Measurements from ENCODE around the gene CAPN10. TPM values are rescaled to one million over a fixed set of nuclear protein-coding genes. Genes with fewer than 3 reads are reported as not detected.
"Not testable (repeated sequence)": the region's sequence is repeated elsewhere in the genome, so short reads cannot be mapped to it uniquely, and the experiment has no call there.

The CAPN10 gene
- total RNA-seq, result 10 to 100 TPM in 1 of 4 donors, 1 to 10 TPM in 3; 6.8 to 12.2 (median 7.5) TPM

- Histone ChIP-seq H3K4me3 (peak within 1 kb of the TSS; percentile 74 to 98 (median 92)), H3K9me3 (no peaks in the 10 kb centered on the region), H3K27ac (peak within 1 kb of the TSS; percentile 91 to 98 (median 96)), H3K36me3 (peaks cover 0 to 4% of the 10 kb centered on the region in 2 donors), H3K27me3 (no peaks in the 10 kb centered on the region), H3K4me1 (peaks cover 32 to 35% of the 10 kb centered on the region in 2 donors)
- peak; percentile 93 to 95 for ATAC-seq
- TF ChIP-seq CTCF (IDR thresholded peaks at IDR 0.05 in 4 of 5, conservative IDR thresholded peaks at IDR 0.05 in 1 of 5) (peak in 2 of 5 experiments; percentile 43 to 54), POLR2A (IDR thresholded peaks at IDR 0.05) (peak; percentile 80 to 83)
- intact Hi-C loops (cut with DNase I; ENCODE audit: low total_unique reads), result loop anchor here (1.0 to 10.0 kb wide), 6 partner anchors 20 to 1048 kb away; partner anchors contain the start of genes ATG4B, DUSP28, NDUFA10 and SNED1
- in situ Hi-C loops (cut with MboI; ENCODE audit: low sequenced_read_pairs in 4 of 4), result no loop called here
- peak; percentile 98 to 99 for DNase-seq
Observed at GRCh38 chr2:240586198-240586918, at the start of gene CAPN10. Gene CAPN10, plus strand, starts transcription at chr2:240586734. Its CDS starts 178 bp downstream, at chr2:240586912.

DNA sequence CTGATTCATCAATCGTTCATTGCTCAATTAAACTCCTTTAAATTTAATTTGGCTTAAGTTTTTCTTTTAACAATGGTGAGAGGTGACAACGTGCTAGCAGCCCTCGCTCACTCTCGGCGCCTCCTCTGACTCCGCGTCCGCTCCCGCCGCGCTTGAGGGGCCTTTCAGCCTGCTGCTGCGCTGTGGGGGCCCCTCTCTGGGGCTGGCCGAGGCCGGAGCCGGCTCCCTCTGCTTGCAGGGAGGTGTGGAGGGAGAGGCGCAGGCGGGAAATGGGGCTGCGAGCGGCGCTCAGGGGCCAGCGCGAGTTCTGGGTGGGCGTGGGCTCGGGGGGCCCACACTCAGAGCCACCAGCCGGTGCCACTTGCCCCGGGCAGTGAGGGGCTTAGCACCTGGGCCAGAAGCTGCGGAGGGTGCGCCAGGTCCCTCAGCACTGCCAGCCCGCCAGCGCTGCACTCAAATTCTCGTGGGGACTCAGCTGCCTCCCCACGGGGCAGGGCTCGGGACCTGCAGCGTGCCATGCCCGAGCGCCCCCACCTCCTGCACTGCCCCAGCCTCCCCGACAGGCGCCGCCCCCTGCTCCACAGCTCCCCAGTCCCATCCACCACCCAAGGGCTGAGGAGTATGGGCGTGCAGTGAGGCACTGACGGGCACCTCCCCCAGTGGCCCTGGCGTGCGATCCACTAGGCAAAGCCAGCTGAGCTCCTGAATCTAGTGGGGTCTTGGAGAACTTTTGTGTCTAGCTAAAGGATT is 48.3 kb upstream of the CAPN10 start:
- no peak for DNase-seq
- intact Hi-C loops (cut with DNase I; ENCODE audit: low total_unique reads) (no loop called here), in situ Hi-C loops (cut with MboI; ENCODE audit: low sequenced_read_pairs in 4 of 4) (no loop called here)
- H3K9me3 ChIP-seq, result no peaks in the 10 kb centered on the region
- no peak for TF ChIP-seq POLR2A (IDR thresholded peaks at IDR 0.05)
- TF ChIP-seq CTCF (IDR thresholded peaks at IDR 0.05 in 4 of 5, conservative IDR thresholded peaks at IDR 0.05 in 1 of 5), result no peak
- H3K4me3 ChIP-seq, result no peak overlapping the region
- no peaks in the 10 kb centered on the region for H3K4me1 ChIP-seq
- no peak for ATAC-seq
- H3K27ac ChIP-seq, result no peak overlapping the region
- no peaks in the 10 kb centered on the region for H3K27me3 ChIP-seq
- H3K36me3 ChIP-seq, result peaks cover 0 to 15% of the 10 kb centered on the region in 2 donors

GRCh38 chr2:240539101-240539500 is 47.4 kb upstream of the CAPN10 start:
- H3K9me3 ChIP-seq; DNase-seq; H3K4me3 ChIP-seq; H3K4me1 ChIP-seq; H3K27me3 ChIP-seq; H3K27ac ChIP-seq; in situ Hi-C loops (cut with MboI; ENCODE audit: low sequenced_read_pairs in 4 of 4); ATAC-seq; intact Hi-C loops (cut with DNase I; ENCODE audit: low total_unique reads): not testable (repeated sequence)
- peaks cover 0 to 15% of the 10 kb centered on the region in 2 donors for H3K36me3 ChIP-seq

DNA sequence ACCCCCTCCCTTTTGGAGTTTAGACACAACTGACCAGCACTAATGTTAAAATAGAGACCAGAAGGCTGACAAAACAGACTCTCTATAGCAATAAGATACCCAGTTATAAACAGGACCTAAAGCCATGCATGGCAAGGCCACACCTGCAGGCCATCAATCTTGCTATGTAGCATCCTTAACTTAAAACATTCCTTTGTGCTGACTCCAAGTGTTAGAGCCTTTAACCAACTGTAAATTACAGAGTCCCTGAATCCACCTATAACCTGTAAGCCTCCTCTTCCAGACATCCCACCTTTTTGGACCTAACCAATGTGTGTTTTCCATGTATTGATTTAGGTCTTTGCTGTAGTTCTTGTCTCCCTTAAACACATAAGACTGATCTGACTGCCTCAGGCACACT is 46.6 kb upstream of the CAPN10 start:
- Histone ChIP-seq H3K9me3 (no peaks in the 10 kb centered on the region), H3K27me3 (no peaks in the 10 kb centered on the region), H3K27ac (no peak overlapping the region), H3K4me3 (no peak overlapping the region), H3K36me3 (peaks cover 0 to 15% of the 10 kb centered on the region in 2 donors), H3K4me1 (no peaks in the 10 kb centered on the region)
- ATAC-seq, result no peak
- intact Hi-C loops (cut with DNase I; ENCODE audit: low total_unique reads), result no loop called here
- no peak for TF ChIP-seq CTCF (IDR thresholded peaks at IDR 0.05 in 4 of 5, conservative IDR thresholded peaks at IDR 0.05 in 1 of 5)
- no peak for TF ChIP-seq POLR2A (IDR thresholded peaks at IDR 0.05)
- no peak for DNase-seq
- in situ Hi-C loops (cut with MboI; ENCODE audit: low sequenced_read_pairs in 4 of 4), result no loop called here

DNA sequence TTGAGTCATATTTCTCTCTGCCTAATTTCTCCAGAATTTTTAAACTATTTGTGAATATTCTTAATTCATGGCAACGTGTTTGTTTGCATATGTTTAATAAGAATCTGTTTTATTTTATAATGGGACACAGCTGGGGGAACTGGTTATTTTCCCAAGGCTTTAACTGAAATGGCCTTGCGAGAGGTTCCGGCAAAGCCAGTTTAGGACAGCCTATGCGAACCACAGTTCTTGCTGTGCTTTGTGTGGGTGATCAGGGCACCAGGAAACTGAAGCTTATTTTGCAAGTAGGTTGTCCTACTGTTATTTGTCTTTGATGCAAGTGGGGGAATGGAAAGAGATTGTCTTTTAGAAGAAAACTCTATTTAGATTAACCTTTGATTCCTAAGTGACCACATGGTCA is 35.2 kb upstream of the CAPN10 start:
- ATAC-seq (no peak), DNase-seq (no peak)
- no peaks in the 10 kb centered on the region for H3K27me3 ChIP-seq
- H3K9me3 ChIP-seq, result no peaks in the 10 kb centered on the region
- H3K4me3 ChIP-seq, result no peak overlapping the region
- no peaks in the 10 kb centered on the region for H3K36me3 ChIP-seq
- in situ Hi-C loops (cut with MboI; ENCODE audit: low sequenced_read_pairs in 4 of 4) (no loop called here), intact Hi-C loops (cut with DNase I; ENCODE audit: low total_unique reads) (no loop called here)
- TF ChIP-seq POLR2A (IDR thresholded peaks at IDR 0.05) (no peak), CTCF (IDR thresholded peaks at IDR 0.05 in 4 of 5, conservative IDR thresholded peaks at IDR 0.05 in 1 of 5) (no peak)
- H3K4me1 ChIP-seq, result no peaks in the 10 kb centered on the region
- no peak overlapping the region for H3K27ac ChIP-seq
